Right atrium auricular region (tissue), 2 donors: ENCODE measurements around the gene ERN2. TPM values are rescaled to one million over a fixed set of nuclear protein-coding genes. Genes with fewer than 3 reads are reported as not detected.

ENCODE experiments used
- DNase-seq: peaks from one replicate; pipeline ENCODE4 v3.0.0-alpha.2; 2019; ENCODE audit warnings: low spot score
- H3K27ac ChIP-seq, 2 donors: fragments of 200-600 bp; sonication (generic); 1 replicate in 1 of 2; 2 replicates in 1 of 2; pipeline ENCODE4 v1.5.1; 2016 to 2019
- H3K27me3 ChIP-seq, 2 donors: fragments of 200-600 bp; sonication (generic); one replicate each; pipeline versions ENCODE4 v1.5.1 to v1.6.0; 2017 to 2019
- H3K36me3 ChIP-seq: fragments of 200-600 bp; sonication (generic); one replicate; pipeline ENCODE4 v1.5.1; 2016
- H3K4me1 ChIP-seq, 2 donors: fragments of 200-600 bp; sonication (generic); one replicate each; pipeline versions ENCODE4 v1.5.1 to v1.6.0; 2017 to 2019
- H3K4me3 ChIP-seq, 2 donors: fragments of 200-600 bp; sonication (generic); 1 replicate in 1 of 2; 2 replicates in 1 of 2; pipeline ENCODE4 v1.5.1; 2017 to 2019; ENCODE audit warnings: mild to moderate bottlenecking in 1 of 2, moderate library complexity in 1 of 2
- H3K9me3 ChIP-seq, 2 donors: fragments of 200-600 bp; sonication (generic); one replicate each; pipeline ENCODE4 v1.5.1; 2019
- CTCF ChIP-seq, 2 donors: fragments of 200-600 bp; sonication (generic); IDR thresholded peaks; one replicate each; pipeline ENCODE4 v1.5.1; 2019; ENCODE audit warnings: antibody characterized with exemption in 2 of 2
- total RNA-seq, 2 donors: library from RNA; depleted of rRNA; stranded (reverse); fragments of >200 nt; gene quantifications; one replicate each; pipeline ENCODE4 v1.1.0, GENCODE V29; 2016

Gene ERN2
- total RNA-seq, 2 donors from 2014 or later, result not detected

GRCh38 chr16:23650674-23651416 lies 62.2 kb downstream of the ERN2 start:
- H3K36me3 ChIP-seq, result peaks cover 16% of the 10 kb centered on the region
- no peak overlapping the region for H3K4me3 ChIP-seq
- no peaks in the 10 kb centered on the region for H3K27me3 ChIP-seq
- no peak overlapping the region for H3K27ac ChIP-seq
- no peak for TF ChIP-seq CTCF (IDR thresholded peaks at IDR 0.05)
- H3K4me1 ChIP-seq, result no peaks in the 10 kb centered on the region
- H3K9me3 ChIP-seq, result no peaks in the 10 kb centered on the region
- DNase-seq, result no peak

- Histone ChIP-seq H3K36me3 (peaks cover 12% of the 10 kb centered on the region), H3K27me3 (no peaks in the 10 kb centered on the region), H3K27ac (no peak overlapping the region), H3K9me3 (no peaks in the 10 kb centered on the region), H3K4me3 (peak overlapping the region; percentile 71 to 99), H3K4me1 (peaks cover 0 to 23% of the 10 kb centered on the region in 2 donors)
- DNase-seq, result no peak
- no peak for TF ChIP-seq CTCF (IDR thresholded peaks at IDR 0.05)
Observed at GRCh38 chr16:23642246-23642774, 70.7 kb downstream of the ERN2 start.

- no peaks in the 10 kb centered on the region for H3K27me3 ChIP-seq
- peaks cover 15% of the 10 kb centered on the region for H3K36me3 ChIP-seq
- peak within 1 kb of the TSS; percentile 72 to 82 for H3K27ac ChIP-seq
- TF ChIP-seq CTCF (IDR thresholded peaks at IDR 0.05), result no peak
- H3K4me3 ChIP-seq, result peak within 1 kb of the TSS; percentile 71 to 99
- no peaks in the 10 kb centered on the region for H3K9me3 ChIP-seq
- peaks cover 0 to 23% of the 10 kb centered on the region in 2 donors for H3K4me1 ChIP-seq
- peak; percentile 94 for DNase-seq
Observed at GRCh38 chr16:23640931-23641765, 71.9 kb downstream of the ERN2 start, which contains the start of the genes DCTN5 and PALB2. Gene DCTN5, plus strand, starts transcription at chr16:23641466. Its CDS starts 77 bp downstream, at chr16:23641543. Gene PALB2, minus strand, starts transcription at chr16:23641310. Its CDS starts 153 bp downstream, at chr16:23641157.

- Histone ChIP-seq H3K27ac (peak overlapping the region; percentile 72 to 82), H3K36me3 (peaks cover 17% of the 10 kb centered on the region), H3K9me3 (no peaks in the 10 kb centered on the region), H3K4me1 (peaks cover 0 to 23% of the 10 kb centered on the region in 2 donors), H3K27me3 (no peaks in the 10 kb centered on the region), H3K4me3 (peak overlapping the region; percentile 71 to 99)
- DNase-seq, result no peak
- no peak for TF ChIP-seq CTCF (IDR thresholded peaks at IDR 0.05)
Observed at GRCh38 chr16:23640615-23640930, 72.4 kb downstream of the ERN2 start.

Other genes with a start within 250 kb of the ERN2 start
- gene GGA2, start 202.7 kb downstream of the ERN2 start, total RNA-seq, result 10 to 100 TPM; 25.0 to 59.3 TPM
- gene EARS2, start 155.9 kb downstream of the ERN2 start, total RNA-seq, result 10 to 100 TPM; 15.3 to 18.1 TPM
- 10 to 100 TPM; 85.5 to 93.9 TPM for gene UBFD1, start 155.5 kb downstream of the ERN2 start, total RNA-seq
- gene NDUFAB1, start 116.9 kb downstream of the ERN2 start, total RNA-seq, result 100 to 1,000 TPM; 478 to 774 TPM
- gene PALB2, start 71.9 kb downstream of the ERN2 start, total RNA-seq, result 1 to 10 TPM; 4.7 TPM
- 10 to 100 TPM; 22.3 to 25.7 TPM for gene DCTN5, start 71.8 kb downstream of the ERN2 start, total RNA-seq
- 1 to 10 TPM in 1 of 2 donors, under 1 TPM in 1; 0.71 to 3.3 TPM for gene PLK1, start 34.3 kb downstream of the ERN2 start, total RNA-seq
- gene CHP2, start 41.8 kb upstream of the ERN2 start, total RNA-seq, result not detected
- 1 to 10 TPM in 1 of 2 donors, under 1 TPM in 1; 0.93 to 3.1 TPM for gene PRKCB, start 122.8 kb upstream of the ERN2 start, total RNA-seq